Activated T-cell treated with anti-CD3 and anti-CD28 coated beads, Interleukin-2, amount 50 U/mL, for 4 hours (primary cell): ENCODE results near the gene OR8B12. TPM values are rescaled to one million over a fixed set of nuclear protein-coding genes. Genes with fewer than 3 reads are reported as not detected.

Experiments
- ATAC-seq, 2 donors: fragments of 200-7000 bp; cut with Tn5 transposase; one replicate each; pipeline ENCODE4 v1.10.0; 2021
- DNase-seq: peaks from one replicate; pipeline ENCODE4 v3.0.0-alpha.2; 2020
- H3K27me3 Mint-ChIP-seq: one replicate; pipeline ENCODE4 v1.8.0; 2021; ENCODE audit warnings: low read depth, mixed read lengths
- H3K36me3 Mint-ChIP-seq: one replicate; pipeline ENCODE4 v1.8.0; 2022; ENCODE audit warnings: mixed read lengths; ENCODE audit not compliant: insufficient read depth
- H3K4me1 Mint-ChIP-seq: one replicate; pipeline ENCODE4 v1.8.0; 2021; ENCODE audit warnings: low read depth, mixed read lengths
- H3K4me3 Mint-ChIP-seq: one replicate; pipeline ENCODE4 v1.8.0; 2021; ENCODE audit warnings: mild to moderate bottlenecking, moderate library complexity, mixed read lengths
- H3K9me3 Mint-ChIP-seq: one replicate; pipeline ENCODE4 v1.8.0; 2021; ENCODE audit warnings: mixed read lengths
- total RNA-seq, 3 donors: library from RNA; stranded (reverse); gene quantifications; one replicate each; pipeline ENCODE4 v1.2.1, GENCODE V29; 2021

OR8B12 gene
- total RNA-seq, 3 donors from 2014 or later, result not detected

DNA sequence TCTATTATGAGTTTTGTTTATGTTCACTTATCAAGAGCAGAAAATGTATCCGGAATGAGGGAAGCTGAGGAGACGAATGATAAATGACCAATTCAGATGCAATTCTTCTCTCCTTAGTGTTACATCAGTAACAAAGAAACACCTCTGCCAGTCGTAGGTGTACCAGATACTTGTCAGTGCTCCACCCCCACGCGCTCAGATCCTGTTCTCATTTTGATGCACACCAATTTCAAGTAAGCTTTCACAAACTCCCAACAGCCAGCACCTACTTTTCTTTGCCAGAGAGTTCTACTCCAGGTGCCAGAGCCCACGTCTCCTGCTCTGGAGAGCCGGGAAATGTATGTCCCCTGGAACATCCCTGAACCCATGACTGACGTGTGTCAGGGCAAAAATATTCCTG is 43.7 kb downstream of the OR8B12 start:
- Mint-ChIP-seq H3K27me3 (peaks cover 13% of the 10 kb centered on the region), H3K9me3 (no peaks in the 10 kb centered on the region), H3K4me1 (no peaks in the 10 kb centered on the region), H3K4me3 (no peak overlapping the region), H3K36me3 (no peaks in the 10 kb centered on the region)
- DNase-seq, result no peak
- no peak for ATAC-seq

DNA sequence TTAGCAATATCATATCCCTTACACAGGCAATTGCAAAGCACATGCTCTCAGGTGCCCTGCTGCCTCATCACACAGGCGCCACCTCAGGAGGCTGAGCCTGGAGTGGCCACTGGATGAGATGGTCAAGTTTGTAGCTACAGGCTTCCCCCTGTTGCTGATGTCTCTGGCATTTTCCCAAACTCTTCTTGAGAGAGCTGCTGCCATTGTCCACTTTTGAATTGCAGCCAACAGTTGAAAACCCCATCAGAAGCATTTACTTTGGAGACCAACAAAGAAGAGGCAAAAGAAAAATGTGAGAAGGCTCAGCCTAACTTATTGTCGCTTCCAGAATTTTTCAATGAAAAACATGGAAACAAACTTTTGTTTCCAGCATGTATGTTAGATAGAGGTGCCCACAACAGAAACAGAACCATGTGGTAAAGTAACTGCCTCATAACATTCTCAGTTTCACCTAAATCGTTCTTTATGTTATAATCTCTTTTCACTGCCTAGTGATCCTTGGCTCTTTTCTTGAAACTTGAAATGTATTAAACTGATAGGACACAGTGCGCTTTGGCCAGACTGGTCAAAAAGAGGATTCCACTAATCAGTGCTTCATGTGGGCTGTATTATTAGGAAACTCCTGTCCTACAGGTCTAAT is 50.3 kb downstream of the OR8B12 start:
- DNase-seq (no peak), ATAC-seq (no peak)
- Mint-ChIP-seq H3K4me1 (no peaks in the 10 kb centered on the region), H3K36me3 (no peaks in the 10 kb centered on the region), H3K27me3 (peaks cover 11% of the 10 kb centered on the region), H3K4me3 (no peak overlapping the region), H3K9me3 (peaks cover 9% of the 10 kb centered on the region)

Other genes starting within 250 kb of the OR8B12 start
- gene OR8D1, start 229.7 kb downstream of the OR8B12 start, total RNA-seq, result not detected
- gene OR8D2, start 223.5 kb downstream of the OR8B12 start, total RNA-seq, result not detected
- not detected for gene OR8B2, start 159.2 kb downstream of the OR8B12 start, total RNA-seq
- not detected for gene OR8B3, start 144.6 kb downstream of the OR8B12 start, total RNA-seq
- gene OR8B4, start 118.8 kb downstream of the OR8B12 start, total RNA-seq, result not detected
- gene OR8B8, start 98.0 kb downstream of the OR8B12 start, total RNA-seq, result not detected
- gene OR8A1, start 26.3 kb upstream of the OR8B12 start, total RNA-seq, result not detected
- gene PANX3, start 67.8 kb upstream of the OR8B12 start, total RNA-seq, result not detected
- gene TBRG1, start 79.2 kb upstream of the OR8B12 start, total RNA-seq, result 10 to 100 TPM; 42.4 to 55.0 (median 44.9) TPM
- gene SIAE, start 130.1 kb upstream of the OR8B12 start, total RNA-seq, result 1 to 10 TPM; 1.2 to 1.5 (median 1.3) TPM
- 1 to 10 TPM in 1 of 3 donors, under 1 TPM in 2; 0.58 to 1.5 (median 0.76) TPM for gene SPA17, start 130.2 kb upstream of the OR8B12 start, total RNA-seq
- gene NRGN, start 196.3 kb upstream of the OR8B12 start, total RNA-seq, result 1 to 10 TPM; 1.2 to 2.4 (median 1.6) TPM
- gene VSIG2, start 208.6 kb upstream of the OR8B12 start, total RNA-seq, result not detected
- under 1 TPM; 0.40 to 0.66 (median 0.65) TPM for gene ESAM, start 218.6 kb upstream of the OR8B12 start, total RNA-seq